Effector memory CD4-positive, alpha-beta T cell (primary cell): ENCODE measurements around the gene GNG13.

ENCODE experiments used
- DNase-seq, 3 donors: peaks; one replicate each; pipeline ENCODE4 v3.0.0-alpha.2; 2020
- H3K27ac ChIP-seq: 2 replicates; pipeline ENCODE4 v1.7.0; 2013; ENCODE audit warnings: mild to moderate bottlenecking, low read length, moderate library complexity; ENCODE audit not compliant: insufficient read depth, poor library complexity, severe bottlenecking
- H3K27me3 ChIP-seq: replicated peaks from 2 replicates; pipeline ENCODE4 v1.7.0; 2013; ENCODE audit warnings: mild to moderate bottlenecking, low read length; ENCODE audit not compliant: insufficient read depth, control insufficient read depth, poor library complexity, severe bottlenecking
- H3K36me3 ChIP-seq: 2 replicates; pipeline ENCODE4 v1.7.0; 2013; ENCODE audit warnings: mild to moderate bottlenecking, low read length, moderate library complexity; ENCODE audit not compliant: control insufficient read depth, insufficient read depth
- H3K4me1 ChIP-seq: 2 replicates; pipeline ENCODE4 v1.7.0; 2013; ENCODE audit warnings: low read length, mild to moderate bottlenecking; ENCODE audit not compliant: control insufficient read depth, insufficient read depth, poor library complexity, severe bottlenecking
- H3K4me3 ChIP-seq: 2 replicates; pipeline ENCODE4 v1.7.0; 2013; ENCODE audit warnings: low read length, low read depth, mild to moderate bottlenecking; ENCODE audit not compliant: insufficient read depth, poor library complexity, severe bottlenecking
- H3K9me3 ChIP-seq: 2 replicates; pipeline ENCODE4 v1.7.0; 2013; ENCODE audit warnings: mild to moderate bottlenecking, low read length, moderate library complexity; ENCODE audit not compliant: control insufficient read depth

GNG13 gene

DNA sequence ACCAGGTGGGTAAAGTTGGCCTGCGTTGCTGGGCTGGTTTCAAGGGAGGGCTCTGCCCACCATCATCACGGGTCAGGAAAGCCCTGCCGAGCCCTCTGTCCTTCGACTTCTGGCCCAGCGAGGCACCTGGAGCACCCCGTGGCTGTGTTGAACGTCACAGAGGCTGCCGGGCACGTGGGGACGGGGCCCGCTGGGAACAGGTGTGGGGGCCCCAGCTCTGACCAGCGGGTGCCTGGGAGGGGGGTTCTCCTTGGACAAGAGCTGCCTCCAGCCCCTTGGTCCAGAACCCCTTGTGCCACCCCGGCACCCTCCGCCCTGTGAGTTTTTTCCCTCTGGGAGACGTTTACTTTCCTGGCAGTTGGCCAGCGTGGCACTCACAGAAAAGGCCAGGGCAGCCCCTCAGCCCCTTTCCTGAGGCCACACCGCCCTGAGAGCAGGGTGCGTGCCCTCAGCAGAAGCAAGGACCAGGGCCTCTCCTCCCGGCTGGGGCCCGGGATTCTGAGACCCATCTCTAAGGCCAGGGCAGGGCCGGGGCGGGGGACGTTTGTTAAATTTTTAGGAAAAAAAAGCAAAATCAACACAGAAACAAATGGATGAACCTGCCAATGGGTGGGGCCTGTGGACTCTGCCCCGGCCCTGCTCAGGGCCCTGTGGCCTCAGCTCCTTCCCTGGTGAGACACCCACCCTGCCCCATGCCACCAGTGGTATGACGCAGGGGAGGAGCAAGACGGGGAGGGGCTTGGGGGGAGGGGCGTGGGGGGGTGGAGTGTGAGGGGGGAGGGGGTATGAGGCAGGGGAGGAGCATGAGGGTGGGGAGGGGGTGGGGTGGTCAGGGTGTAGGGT lies 31.3 kb upstream of the GNG13 start:
- Histone ChIP-seq H3K27me3 (no peaks in the 10 kb centered on the region), H3K9me3 (no peaks in the 10 kb centered on the region), H3K4me3 (no peak overlapping the region), H3K36me3 (no peaks in the 10 kb centered on the region), H3K27ac (no peak overlapping the region), H3K4me1 (no peaks in the 10 kb centered on the region)
- no peak for DNase-seq

GRCh38 chr16:830871-831570 lies 30.5 kb upstream of the GNG13 start:
- no peaks in the 10 kb centered on the region for H3K4me1 ChIP-seq
- H3K36me3 ChIP-seq = no peaks in the 10 kb centered on the region
- H3K4me3 ChIP-seq = no peak overlapping the region
- no peak overlapping the region for H3K27ac ChIP-seq
- no peak for DNase-seq
- H3K27me3 ChIP-seq = no peaks in the 10 kb centered on the region
- no peaks in the 10 kb centered on the region for H3K9me3 ChIP-seq

DNA sequence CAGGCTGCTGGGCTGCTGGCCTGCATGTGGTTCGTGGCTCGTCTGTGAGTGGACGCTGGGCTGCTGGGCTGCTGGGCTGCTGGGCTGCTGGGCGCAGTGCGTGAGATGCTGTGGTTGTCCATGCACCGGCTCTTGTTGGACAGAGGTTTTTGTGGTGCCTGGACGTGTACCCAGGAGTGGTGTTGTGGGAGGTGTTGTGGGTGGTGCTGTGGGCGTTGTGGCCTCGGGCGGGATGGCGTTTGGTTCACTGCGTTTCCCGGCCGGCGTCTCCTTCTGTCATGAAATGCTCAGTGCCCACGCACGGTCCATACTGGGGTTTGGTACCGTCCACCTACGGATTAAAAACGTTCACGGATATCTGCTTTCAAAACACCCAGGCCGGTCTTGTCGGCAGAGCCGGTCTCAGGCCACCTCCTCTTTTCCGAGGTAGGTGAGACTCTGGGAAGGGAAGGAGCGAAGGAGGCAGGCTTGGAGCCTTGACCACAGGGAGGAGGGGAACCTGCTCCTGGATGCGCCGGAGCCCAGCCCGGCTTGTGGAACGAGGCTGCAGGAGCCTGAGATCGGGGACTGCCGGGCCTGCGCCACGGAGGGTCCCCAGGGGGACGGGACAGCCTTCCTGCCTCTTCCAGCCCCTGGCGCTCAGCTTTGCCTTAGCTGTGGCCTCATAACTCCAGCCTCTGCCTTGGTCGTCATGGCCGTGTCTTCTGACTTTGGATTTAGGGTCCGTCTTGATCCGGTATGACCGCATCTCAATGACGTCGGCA lies 29.8 kb upstream of the GNG13 start:
- Histone ChIP-seq H3K27ac (no peak overlapping the region), H3K4me1 (no peaks in the 10 kb centered on the region), H3K9me3 (no peaks in the 10 kb centered on the region), H3K27me3 (no peaks in the 10 kb centered on the region), H3K4me3 (no peak overlapping the region), H3K36me3 (no peaks in the 10 kb centered on the region)
- no peak for DNase-seq

GRCh38 chr16:828891-829290 lies 28.4 kb upstream of the GNG13 start:
- DNase-seq = no peak
- no peak overlapping the region for H3K4me3 ChIP-seq
- no peak overlapping the region for H3K27ac ChIP-seq
- H3K4me1 ChIP-seq = no peaks in the 10 kb centered on the region
- no peaks in the 10 kb centered on the region for H3K27me3 ChIP-seq
- no peaks in the 10 kb centered on the region for H3K9me3 ChIP-seq
- no peaks in the 10 kb centered on the region for H3K36me3 ChIP-seq

- no peak overlapping the region for H3K4me3 ChIP-seq
- H3K9me3 ChIP-seq = no peaks in the 10 kb centered on the region
- DNase-seq = no peak
- no peak overlapping the region for H3K27ac ChIP-seq
- no peaks in the 10 kb centered on the region for H3K27me3 ChIP-seq
- H3K4me1 ChIP-seq = no peaks in the 10 kb centered on the region
- H3K36me3 ChIP-seq = no peaks in the 10 kb centered on the region
These were observed 27.0 kb upstream of the GNG13 start for GRCh38 chr16:827513-827912.

- H3K36me3 ChIP-seq = no peaks in the 10 kb centered on the region
- H3K27me3 ChIP-seq = no peaks in the 10 kb centered on the region
- no peak overlapping the region for H3K27ac ChIP-seq
- H3K4me3 ChIP-seq = no peak overlapping the region
- DNase-seq = no peak
- no peaks in the 10 kb centered on the region for H3K4me1 ChIP-seq
- no peaks in the 10 kb centered on the region for H3K9me3 ChIP-seq
These were observed 25.0 kb upstream of the GNG13 start for GRCh38 chr16:825341-826061.

GRCh38 chr16:824601-825000 lies 24.1 kb upstream of the GNG13 start:
- H3K4me3 ChIP-seq = no peak overlapping the region
- H3K27ac ChIP-seq = no peak overlapping the region
- H3K36me3 ChIP-seq = no peaks in the 10 kb centered on the region
- no peak for DNase-seq
- H3K27me3 ChIP-seq = no peaks in the 10 kb centered on the region
- no peaks in the 10 kb centered on the region for H3K9me3 ChIP-seq
- peaks cover 4% of the 10 kb centered on the region for H3K4me1 ChIP-seq

- Histone ChIP-seq H3K4me3 (no peak overlapping the region), H3K9me3 (no peaks in the 10 kb centered on the region), H3K27me3 (no peaks in the 10 kb centered on the region), H3K36me3 (no peaks in the 10 kb centered on the region), H3K27ac (no peak overlapping the region), H3K4me1 (peaks cover 8% of the 10 kb centered on the region)
- DNase-seq = no peak
These were observed 23.7 kb upstream of the GNG13 start for GRCh38 chr16:824194-824593.

DNA sequence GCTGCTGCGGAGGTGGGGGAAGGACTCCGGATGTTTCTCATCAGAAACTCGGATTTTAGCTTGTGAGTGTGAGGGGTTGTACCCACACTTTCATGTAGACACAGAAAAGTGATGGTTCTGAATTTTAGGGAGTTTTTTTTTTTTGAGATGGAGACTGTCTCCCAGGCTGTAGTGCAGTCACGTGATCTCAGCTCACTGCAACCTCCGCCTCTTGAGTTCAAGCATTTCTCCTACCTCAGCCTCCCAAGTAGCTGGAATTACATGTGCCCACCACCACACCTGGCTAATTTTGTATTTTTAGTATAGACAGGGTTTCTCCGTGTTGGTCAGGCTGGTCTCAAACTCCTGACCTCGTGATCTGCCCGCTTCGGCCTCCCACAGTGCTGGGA lies 22.4 kb upstream of the GNG13 start:
- no peak overlapping the region for H3K4me3 ChIP-seq
- H3K27ac ChIP-seq = no peak overlapping the region
- H3K36me3 ChIP-seq = no peaks in the 10 kb centered on the region
- H3K27me3 ChIP-seq = no peaks in the 10 kb centered on the region
- no peaks in the 10 kb centered on the region for H3K9me3 ChIP-seq
- H3K4me1 ChIP-seq = peaks cover 10% of the 10 kb centered on the region
- DNase-seq = no peak
